GM12878 (cell line): ENCODE data around the gene PHF21B.

Source experiments
- DPF2 ChIP-seq: fragments of 450-650 bp; IDR thresholded peaks from 2 replicates; pipeline ENCODE4 v1.6.1; 2017; ENCODE audit warnings: mild to moderate bottlenecking
- FOS ChIP-seq: IDR thresholded peaks from 3 replicates; pipeline ENCODE4 v1.6.1; 2011; ENCODE audit warnings: borderline replicate concordance; ENCODE audit not compliant: insufficient read length; ENCODE audit errors: extremely low read depth
- GABPA ChIP-seq: IDR thresholded peaks from 2 replicates; pipeline ENCODE4 v1.6.1; 2014; ENCODE audit warnings: antibody characterized with exemption, low read depth, mild to moderate bottlenecking, inconsistent platforms
- GATAD2B ChIP-seq: fragments of 450-650 bp; conservative IDR thresholded peaks from 2 replicates; pipeline ENCODE4 v1.6.1; 2017; ENCODE audit warnings: low read depth, mild to moderate bottlenecking, moderate library complexity
- LARP7 ChIP-seq: fragments of 450-650 bp; IDR thresholded peaks from 2 replicates; pipeline ENCODE4 v1.6.1; 2017; ENCODE audit warnings: mild to moderate bottlenecking
- POLR2A ChIP-seq: IDR thresholded peaks from 2 replicates; pipeline ENCODE4 v1.6.1; 2011; ENCODE audit warnings: low read depth, mild to moderate bottlenecking, low read length
- RAD21 ChIP-seq: IDR thresholded peaks from 2 replicates; pipeline ENCODE4 v1.6.1; 2011; ENCODE audit warnings: mild to moderate bottlenecking, low read depth, low read length, moderate library complexity; ENCODE audit not compliant: insufficient read depth
- SP1 ChIP-seq: IDR thresholded peaks from one replicate; pipeline ENCODE4 v1.6.1; 2011; ENCODE audit warnings: low read depth, low read length
- SUZ12 ChIP-seq: fragments of 200-600 bp; sonication (generic); IDR thresholded peaks from one replicate; pipeline ENCODE4 v1.6.1; 2018; ENCODE audit warnings: antibody characterized with exemption, mild to moderate bottlenecking; ENCODE audit not compliant: unreplicated experiment
- TCF3 ChIP-seq: IDR thresholded peaks from 2 replicates; pipeline ENCODE4 v1.6.1; 2012; ENCODE audit warnings: low read depth, mild to moderate bottlenecking, low read length, borderline replicate concordance; ENCODE audit not compliant: insufficient read depth
- TCF7 ChIP-seq: IDR thresholded peaks from 2 replicates; pipeline ENCODE4 v1.6.1; 2014; ENCODE audit warnings: antibody characterized with exemption, borderline replicate concordance
- ZNF687 ChIP-seq: fragments of 450-650 bp; IDR thresholded peaks from 2 replicates; pipeline ENCODE4 v1.6.1; 2017; ENCODE audit warnings: mild to moderate bottlenecking, moderate library complexity
- TF ChIP-seq, protein P1 (sequence below), 3 experiments: IDR thresholded peaks in 2 of 3; conservative IDR thresholded peaks in 1 of 3; 2 replicates each; pipeline ENCODE4 v1.5.1; 2011; ENCODE audit warnings: low read depth in 3 of 3, low read length in 3 of 3, mild to moderate bottlenecking in 3 of 3, control low read depth in 2 of 3, moderate library complexity in 2 of 3, inconsistent platforms in 1 of 3, mixed read lengths in 1 of 3; ENCODE audit not compliant: control insufficient read depth in 2 of 3, insufficient read depth in 1 of 3; ENCODE audit errors: extremely low read depth in 1 of 3
- TF ChIP-seq, protein P2 (sequence below): IDR thresholded peaks from 2 replicates; pipeline ENCODE4 v1.6.1; 2012; ENCODE audit warnings: low read depth, low read length, improper control_type of control experiment

DNA sequence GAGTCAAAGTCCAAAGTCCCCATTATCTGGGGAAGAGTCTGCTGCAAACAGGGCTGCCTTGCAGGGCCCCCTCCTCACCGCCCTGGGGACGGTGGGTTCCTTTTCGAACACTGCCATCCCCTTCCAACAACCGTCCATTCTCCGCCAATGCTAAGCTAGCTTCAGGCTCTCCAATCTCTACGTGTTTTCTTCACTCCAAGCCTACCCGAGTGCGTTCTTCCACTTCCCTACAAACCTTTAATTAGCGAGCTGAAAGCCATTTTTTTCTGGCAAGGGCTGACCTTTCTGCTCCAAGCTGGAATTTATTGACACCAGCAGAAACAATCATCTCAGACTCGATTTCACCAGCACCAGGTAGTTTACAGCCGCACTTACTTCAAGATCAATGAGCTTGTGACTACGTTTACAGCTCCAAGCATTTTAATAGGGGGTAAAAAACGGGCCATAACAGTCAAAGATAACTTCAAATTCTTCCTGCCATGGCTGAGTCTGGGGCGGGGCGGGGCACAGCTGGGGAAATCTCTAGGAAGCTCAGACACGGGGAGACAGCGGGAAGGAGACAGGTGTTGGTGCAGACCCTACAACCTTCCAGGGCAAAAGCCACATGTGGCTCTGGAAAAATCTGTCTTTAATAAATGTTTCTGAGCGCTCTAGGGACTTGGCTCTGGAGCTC is 82.2 kb downstream of the PHF21B start:
- TF ChIP-seq LARP7 (no peak), SUZ12 (no peak), GABPA (no peak), TCF3 (no peak), POLR2A (no peak), TCF7 (no peak), SP1 (no peak), DPF2 (no peak), GATAD2B (no peak), FOS (no peak), ZNF687 (no peak), RAD21 (no peak)
- TF ChIP-seq, protein P1, sequence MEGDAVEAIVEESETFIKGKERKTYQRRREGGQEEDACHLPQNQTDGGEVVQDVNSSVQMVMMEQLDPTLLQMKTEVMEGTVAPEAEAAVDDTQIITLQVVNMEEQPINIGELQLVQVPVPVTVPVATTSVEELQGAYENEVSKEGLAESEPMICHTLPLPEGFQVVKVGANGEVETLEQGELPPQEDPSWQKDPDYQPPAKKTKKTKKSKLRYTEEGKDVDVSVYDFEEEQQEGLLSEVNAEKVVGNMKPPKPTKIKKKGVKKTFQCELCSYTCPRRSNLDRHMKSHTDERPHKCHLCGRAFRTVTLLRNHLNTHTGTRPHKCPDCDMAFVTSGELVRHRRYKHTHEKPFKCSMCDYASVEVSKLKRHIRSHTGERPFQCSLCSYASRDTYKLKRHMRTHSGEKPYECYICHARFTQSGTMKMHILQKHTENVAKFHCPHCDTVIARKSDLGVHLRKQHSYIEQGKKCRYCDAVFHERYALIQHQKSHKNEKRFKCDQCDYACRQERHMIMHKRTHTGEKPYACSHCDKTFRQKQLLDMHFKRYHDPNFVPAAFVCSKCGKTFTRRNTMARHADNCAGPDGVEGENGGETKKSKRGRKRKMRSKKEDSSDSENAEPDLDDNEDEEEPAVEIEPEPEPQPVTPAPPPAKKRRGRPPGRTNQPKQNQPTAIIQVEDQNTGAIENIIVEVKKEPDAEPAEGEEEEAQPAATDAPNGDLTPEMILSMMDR (IDR thresholded peaks at IDR 0.05 in 2 of 3, conservative IDR thresholded peaks at IDR 0.05 in 1 of 3; ENCODE audit: control insufficient read depth in 2 of 3, extremely low read depth in 1 of 3, insufficient read depth in 1 of 3, low read depth in 3 of 3, low read length in 3 of 3) = no peak
- TF ChIP-seq, protein P2, sequence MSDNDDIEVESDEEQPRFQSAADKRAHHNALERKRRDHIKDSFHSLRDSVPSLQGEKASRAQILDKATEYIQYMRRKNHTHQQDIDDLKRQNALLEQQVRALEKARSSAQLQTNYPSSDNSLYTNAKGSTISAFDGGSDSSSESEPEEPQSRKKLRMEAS = no peak
